GM18951 (cell line): ENCODE results near the gene MGME1.

Experiments used
- POLR2A ChIP-seq: IDR thresholded peaks from 4 replicates; pipeline ENCODE4 v1.6.1; 2011; ENCODE audit warnings: mild to moderate bottlenecking; ENCODE audit not compliant: insufficient read length, insufficient read depth; ENCODE audit errors: extremely low read depth
- in situ Hi-C: fragments of 300-500 bp; cut with MboI; formaldehyde crosslinking; loops from one replicate; pipeline ENCODE4 v1.12.0; 2022; ENCODE audit warnings: low sequenced_read_pairs, mixed read lengths, inconsistent platforms; ENCODE audit not compliant: unreplicated experiment

The MGME1 gene

DNA sequence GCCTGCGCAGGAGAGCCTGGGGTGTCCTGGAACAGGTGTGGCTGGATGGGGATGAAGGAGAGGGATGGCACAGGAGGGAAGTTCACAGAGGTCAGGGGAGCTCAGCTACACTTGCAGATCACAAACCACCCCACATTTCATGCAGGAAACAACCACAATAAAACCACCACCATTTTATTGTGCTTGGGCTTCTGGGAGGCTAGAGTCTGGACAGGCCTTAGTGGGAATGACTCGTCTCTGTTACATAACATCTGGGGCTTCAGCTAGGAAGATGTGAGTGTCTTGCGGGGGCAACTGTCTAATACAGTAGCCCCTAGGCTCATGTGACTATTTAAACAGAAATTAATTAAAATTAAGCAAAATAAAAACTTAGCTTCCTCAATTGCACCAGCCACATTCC, 33.6 kb upstream of the MGME1 start:
- in situ Hi-C loops: no loop called here
- no peak for TF ChIP-seq POLR2A

- in situ Hi-C loops: no loop called here
- TF ChIP-seq POLR2A: no peak
These were observed 33.1 kb upstream of the MGME1 start for GRCh38 chr20:17935761-17936160.

DNA sequence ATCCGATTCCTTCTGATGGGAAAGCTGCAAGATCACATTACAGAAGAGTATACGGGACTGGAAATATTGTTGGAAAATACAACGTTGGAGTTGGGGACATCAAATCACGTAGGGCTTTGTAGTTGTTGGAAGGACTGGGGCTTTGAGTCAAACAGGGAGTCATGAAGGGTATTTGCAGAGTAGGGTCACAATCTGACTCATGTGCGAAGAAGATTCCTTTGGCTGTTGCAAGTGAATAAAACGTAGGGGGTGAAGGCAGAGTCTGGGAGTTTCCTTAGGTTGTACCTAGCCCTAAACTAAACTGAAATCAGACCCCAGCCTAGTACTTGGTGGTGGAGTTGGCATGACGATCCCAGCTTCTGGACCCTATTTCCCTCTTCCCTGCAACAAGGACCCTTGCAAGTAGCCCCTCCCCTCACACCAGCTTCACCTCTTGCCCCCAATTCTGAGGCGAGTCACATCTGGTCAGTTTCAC, 32.5 kb upstream of the MGME1 start:
- no peak for TF ChIP-seq POLR2A
- in situ Hi-C loops: no loop called here

- in situ Hi-C loops: no loop called here
- no peak for TF ChIP-seq POLR2A
These were observed 31.8 kb upstream of the MGME1 start for GRCh38 chr20:17936761-17937732.

DNA sequence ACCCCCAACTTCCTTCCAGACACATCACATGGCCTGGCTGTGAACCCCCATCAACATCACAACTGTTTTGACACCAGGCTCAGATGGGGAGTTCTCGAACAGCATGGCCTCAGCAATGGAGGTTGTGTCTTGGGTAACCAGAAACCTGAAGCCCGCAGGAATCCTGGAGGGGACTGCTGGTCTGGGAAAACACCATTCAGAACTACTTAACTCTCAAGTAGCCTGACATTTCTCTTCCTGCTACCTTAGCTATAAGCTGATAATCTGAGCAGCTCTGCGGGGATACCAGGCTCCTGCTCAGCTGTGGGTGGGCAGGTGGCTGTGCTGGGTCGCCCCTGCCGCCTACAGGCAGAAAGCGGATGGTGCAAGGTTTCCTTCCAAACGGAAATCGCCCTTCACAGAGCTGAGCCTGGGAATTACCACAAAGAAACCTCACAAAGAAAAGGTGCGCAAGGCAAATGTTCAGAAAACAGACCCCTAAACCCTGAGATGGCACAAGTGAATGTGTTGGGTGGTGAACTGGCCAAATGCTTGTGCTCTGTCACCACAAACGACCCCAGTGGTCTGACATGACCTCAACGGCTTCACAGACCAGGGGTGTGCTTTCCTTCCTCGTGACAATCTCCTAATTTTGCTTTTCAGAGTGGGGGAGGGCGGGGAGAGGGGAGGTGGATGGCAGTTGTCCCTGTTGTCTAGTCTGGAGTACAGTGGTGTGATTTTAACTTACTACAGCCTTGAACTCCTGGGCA, 29.8 kb upstream of the MGME1 start:
- in situ Hi-C loops: no loop called here
- TF ChIP-seq POLR2A: peak; percentile 6

GRCh38 chr20:17939622-17940223, 29.1 kb upstream of the MGME1 start:
- in situ Hi-C loops: no loop called here
- TF ChIP-seq POLR2A: peak; percentile 29

- in situ Hi-C loops: no loop called here
- no peak for TF ChIP-seq POLR2A
These were observed 28.4 kb upstream of the MGME1 start for GRCh38 chr20:17940224-17940971.

GRCh38 chr20:17941087-17941825, 27.6 kb upstream of the MGME1 start:
- TF ChIP-seq POLR2A: peak; percentile 38
- in situ Hi-C loops: no loop called here

DNA sequence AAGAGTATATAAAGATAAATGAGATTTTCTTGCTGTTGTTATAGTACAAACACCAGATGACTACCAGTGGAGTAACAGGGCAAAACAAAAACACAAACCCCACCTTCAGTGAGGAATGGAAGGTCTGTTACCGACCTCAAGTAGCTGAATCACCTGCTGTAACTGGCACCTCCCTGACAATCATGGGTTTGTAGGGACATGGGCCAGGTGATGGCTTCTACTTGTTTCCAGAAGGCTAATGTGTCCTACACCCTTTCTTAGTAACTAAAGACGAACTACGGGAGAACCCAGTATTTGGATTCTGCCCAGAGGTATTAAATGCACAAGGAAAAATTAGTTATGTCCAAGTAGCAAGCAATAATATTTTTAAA, 27.0 kb upstream of the MGME1 start:
- in situ Hi-C loops: no loop called here

GRCh38 chr20:17943343-17943742, 25.5 kb upstream of the MGME1 start:
- TF ChIP-seq POLR2A: no peak
- in situ Hi-C loops: no loop called here

More for the DNA sequence above, 27.0 kb upstream of the MGME1 start:
- no peak for TF ChIP-seq POLR2A

GRCh38 chr20:17944854-17945474, 23.9 kb upstream of the MGME1 start:
- in situ Hi-C loops: no loop called here
- TF ChIP-seq POLR2A: no peak

DNA sequence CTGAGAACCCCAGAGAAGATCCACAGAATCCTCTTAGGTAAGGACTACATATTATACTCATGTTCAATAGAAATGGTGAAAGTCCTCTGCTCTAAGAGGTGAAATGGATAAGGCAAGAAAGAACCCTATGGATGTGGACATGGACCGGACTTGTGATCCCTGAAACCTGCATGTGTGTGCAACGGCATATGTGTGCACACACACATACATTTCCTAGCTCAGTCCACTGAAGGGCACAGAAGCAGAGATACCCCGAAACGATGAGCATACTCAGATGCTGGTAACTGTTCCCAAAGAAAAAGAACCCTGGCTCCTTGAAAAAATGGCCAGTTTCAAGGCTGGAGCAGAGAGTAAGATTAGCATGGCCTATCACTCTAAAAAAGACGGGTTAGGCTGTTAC, 22.8 kb upstream of the MGME1 start:
- TF ChIP-seq POLR2A: no peak
- in situ Hi-C loops: no loop called here
